ENCODE data around the gene CCL7.
"Not testable (repeated sequence)": the region's sequence is repeated elsewhere in the genome, so short reads cannot be mapped to it uniquely, and the experiment has no call there.

CCL7 gene

GRCh38 chr17:34269969-34270368 lies at the start of gene CCL7:
Gene CCL7 (plus strand): TSS chr17:34270221. CDS start chr17:34270291, 70 bp downstream.
- DNase-seq (ENCODE audit: low read depth, low spot score), result no peak

- DNase-seq (ENCODE audit: low read depth, low spot score), result no peak
Observed at GRCh38 chr17:34220752-34221395, 49.1 kb upstream of the CCL7 start.

GRCh38 chr17:34221411-34221810 lies 48.6 kb upstream of the CCL7 start:
- DNase-seq (ENCODE audit: low read depth, low spot score), result no peak

- no peak for DNase-seq (ENCODE audit: low read depth, low spot score)
Observed at GRCh38 chr17:34222722-34223497, 47.1 kb upstream of the CCL7 start.

- DNase-seq (ENCODE audit: low read depth, low spot score), result no peak
Observed at GRCh38 chr17:34225046-34225445, 45.0 kb upstream of the CCL7 start.

GRCh38 chr17:34226011-34226743 lies 43.8 kb upstream of the CCL7 start:
- no peak for DNase-seq (ENCODE audit: low read depth, low spot score)

- DNase-seq (ENCODE audit: low read depth, low spot score), result no peak
Observed at GRCh38 chr17:34226744-34227034, 43.3 kb upstream of the CCL7 start.

GRCh38 chr17:34227293-34227692 lies 42.7 kb upstream of the CCL7 start:
- not testable (repeated sequence) for DNase-seq (ENCODE audit: low read depth, low spot score)

- DNase-seq (ENCODE audit: low read depth, low spot score), result no peak
Observed at GRCh38 chr17:34227707-34228106, 42.3 kb upstream of the CCL7 start.

- no peak for DNase-seq (ENCODE audit: low read depth, low spot score)
Observed at GRCh38 chr17:34228781-34229180, 41.2 kb upstream of the CCL7 start.

GRCh38 chr17:34230342-34230741 lies 39.7 kb upstream of the CCL7 start:
- DNase-seq (ENCODE audit: low read depth, low spot score), result no peak

GRCh38 chr17:34234616-34235015 lies 35.4 kb upstream of the CCL7 start:
- DNase-seq (ENCODE audit: low read depth, low spot score), result no peak

GRCh38 chr17:34235389-34236028 lies 34.5 kb upstream of the CCL7 start:
- peak; percentile 72 for DNase-seq (ENCODE audit: low read depth, low spot score)

- no peak for DNase-seq (ENCODE audit: low read depth, low spot score)
Observed at GRCh38 chr17:34236281-34236892, 33.6 kb upstream of the CCL7 start.

- DNase-seq (ENCODE audit: low read depth, low spot score), result no peak
Observed at GRCh38 chr17:34237458-34237857, 32.6 kb upstream of the CCL7 start.

GRCh38 chr17:34241062-34241461 lies 29.0 kb upstream of the CCL7 start:
- no peak for DNase-seq (ENCODE audit: low read depth, low spot score)

- DNase-seq (ENCODE audit: low read depth, low spot score), result no peak
Observed at GRCh38 chr17:34242587-34243363, 27.2 kb upstream of the CCL7 start.

- no peak for DNase-seq (ENCODE audit: low read depth, low spot score)
Observed at GRCh38 chr17:34243364-34244320, 26.4 kb upstream of the CCL7 start.

- DNase-seq (ENCODE audit: low read depth, low spot score), result no peak
Observed at GRCh38 chr17:34245351-34245905, 24.6 kb upstream of the CCL7 start.

- no peak for DNase-seq (ENCODE audit: low read depth, low spot score)
Observed at GRCh38 chr17:34246446-34246845, 23.6 kb upstream of the CCL7 start.

Data from ELF-1 (cell line).